Peyer's patch (tissue), 4 donors: ENCODE data around the gene SLC25A25. TPM values are rescaled to one million over a fixed set of nuclear protein-coding genes. Genes with fewer than 3 reads are reported as not detected.

Source experiments
- DNase-seq, 3 donors: peaks; one replicate each; pipeline ENCODE4 v3.0.0-alpha.2; 2017 to 2019
- H3K27ac ChIP-seq, 4 donors: fragments of 200-600 bp; sonication (generic); one replicate each; pipeline ENCODE4 v1.5.1; 2016 to 2019
- H3K27me3 ChIP-seq, 2 donors: fragments of 200-600 bp; sonication (generic); one replicate each; pipeline ENCODE4 v1.5.1; 2019
- H3K36me3 ChIP-seq, 3 donors: fragments of 200-600 bp; sonication (generic); one replicate each; pipeline ENCODE4 v1.5.1; 2016 to 2019
- H3K4me1 ChIP-seq, 4 donors: fragments of 200-600 bp; sonication (generic); one replicate each; pipeline ENCODE4 v1.5.1; 2016 to 2019
- H3K4me3 ChIP-seq, 4 donors: fragments of 200-600 bp; sonication (generic); 1 replicate in 3 of 4; 2 replicates in 1 of 4; pipeline ENCODE4 v1.5.1; 2016 to 2019; ENCODE audit warnings: mild to moderate bottlenecking in 1 of 4
- H3K9me3 ChIP-seq, 4 donors: fragments of 200-600 bp; sonication (generic); one replicate each; pipeline ENCODE4 v1.5.1; 2016 to 2019; ENCODE audit warnings: mild to moderate bottlenecking in 1 of 4
- CTCF ChIP-seq, 6 experiments: fragments of 450-650 bp in 4 of 6; fragments of 200-600 bp in 2 of 6; sonication (generic) in 1 of 6; IDR thresholded peaks; one replicate each; pipeline ENCODE4 v1.5.1; 2017 to 2019; ENCODE audit warnings: antibody characterized with exemption in 6 of 6, mild to moderate bottlenecking in 3 of 6, moderate library complexity in 1 of 6
- POLR2A ChIP-seq, 2 donors: fragments of 450-650 bp; IDR thresholded peaks; one replicate each; pipeline ENCODE4 v1.5.1; 2017; ENCODE audit warnings: antibody characterized with exemption in 2 of 2, mild to moderate bottlenecking in 2 of 2, moderate library complexity in 2 of 2
- total RNA-seq, 4 donors: library from RNA; depleted of rRNA; stranded (reverse); fragments of >200 nt; gene quantifications; one replicate each; pipeline ENCODE4 v1.1.0, GENCODE V29; 2016

Gene SLC25A25
- total RNA-seq, 4 donors from 2014 or later: 18.2 to 44.1 (median 28.2) TPM

GRCh38 chr9:128072144-128073021, 4.4 kb downstream of the SLC25A25 start:
- no peak for TF ChIP-seq CTCF (IDR thresholded peaks at IDR 0.05)
- no peak for TF ChIP-seq POLR2A (IDR thresholded peaks at IDR 0.05)
- DNase-seq: peak in 2 of 3 donors; percentile 82 to 92
- Histone ChIP-seq H3K4me3 (peak overlapping the region in 2 of 4 donors; percentile 1 to 3), H3K27ac (peak overlapping the region; percentile 73 to 79 (median 78)), H3K9me3 (no peaks in the 10 kb centered on the region), H3K27me3 (no peaks in the 10 kb centered on the region), H3K4me1 (peaks cover 0 to 47% (median 29%) of the 10 kb centered on the region in 4 donors), H3K36me3 (no peaks in the 10 kb centered on the region)

- DNase-seq: no peak
- Histone ChIP-seq H3K4me1 (peaks cover 0 to 56% (median 31%) of the 10 kb centered on the region in 4 donors), H3K9me3 (no peaks in the 10 kb centered on the region)
Observed at GRCh38 chr9:128073253-128073886, 5.3 kb downstream of the SLC25A25 start.

GRCh38 chr9:128077847-128078503, 9.9 kb downstream of the SLC25A25 start:
- Histone ChIP-seq H3K27me3 (no peaks in the 10 kb centered on the region), H3K9me3 (no peaks in the 10 kb centered on the region), H3K4me1 (peaks cover 0 to 67% (median 19%) of the 10 kb centered on the region in 4 donors), H3K27ac (peak overlapping the region; percentile 31 to 92 (median 74)), H3K36me3 (no peaks in the 10 kb centered on the region), H3K4me3 (peak overlapping the region in 1 of 4 donors; percentile 20)
- TF ChIP-seq CTCF (IDR thresholded peaks at IDR 0.05): no peak
- TF ChIP-seq POLR2A (IDR thresholded peaks at IDR 0.05): no peak
- no peak for DNase-seq

More at GRCh38 chr9:128073253-128073886, 5.3 kb downstream of the SLC25A25 start:
- TF ChIP-seq CTCF (IDR thresholded peaks at IDR 0.05): no peak
- TF ChIP-seq POLR2A (IDR thresholded peaks at IDR 0.05): no peak
- Histone ChIP-seq H3K36me3 (no peaks in the 10 kb centered on the region), H3K4me3 (no peak overlapping the region), H3K27ac (peak overlapping the region; percentile 73 to 79 (median 78)), H3K27me3 (no peaks in the 10 kb centered on the region)

GRCh38 chr9:128078504-128079434, 10.7 kb downstream of the SLC25A25 start:
- H3K4me3 ChIP-seq: peak overlapping the region in 2 of 4 donors; percentile 10 to 20

More at GRCh38 chr9:128078504-128079434, 10.7 kb downstream of the SLC25A25 start:
- H3K27ac ChIP-seq: peak overlapping the region; percentile 31 to 92 (median 74)
- TF ChIP-seq CTCF (IDR thresholded peaks at IDR 0.05) (peak in 1 of 6 experiments; percentile 2), POLR2A (IDR thresholded peaks at IDR 0.05) (peak in 1 of 2 donors; percentile 63)
- no peaks in the 10 kb centered on the region for H3K27me3 ChIP-seq
- H3K9me3 ChIP-seq: no peaks in the 10 kb centered on the region
- no peak for DNase-seq
- peaks cover 0 to 59% (median 11%) of the 10 kb centered on the region in 4 donors for H3K4me1 ChIP-seq
- no peaks in the 10 kb centered on the region for H3K36me3 ChIP-seq
